Activated CD4-positive, alpha-beta T cell treated with anti-CD3 and anti-CD28 coated beads, Interleukin-2, amount 50 U/mL, for 24 hours (primary cell): ENCODE results near the gene RERE.

Source experiments
- DNase-seq, 2 donors: peaks; one replicate each; pipeline ENCODE4 v3.0.0-alpha.2; 2020; ENCODE audit warnings: low read depth in 1 of 2, low spot score in 1 of 2

The RERE gene

GRCh38 chr1:8371372-8371991, 446.0 kb downstream of the RERE start:
- DNase-seq: no peak

- no peak for DNase-seq
Measured at GRCh38 chr1:8370905-8371315, 446.5 kb downstream of the RERE start.

- no peak for DNase-seq
Measured at GRCh38 chr1:8370046-8370881, 447.2 kb downstream of the RERE start.

- no peak for DNase-seq
Measured at GRCh38 chr1:8368956-8369639, 448.3 kb downstream of the RERE start.

- DNase-seq: no peak
Measured at GRCh38 chr1:8367571-8368194, 449.8 kb downstream of the RERE start.

GRCh38 chr1:8365661-8366362, 451.6 kb downstream of the RERE start:
- DNase-seq: no peak

GRCh38 chr1:8364528-8365442, 452.7 kb downstream of the RERE start:
- no peak for DNase-seq

GRCh38 chr1:8363767-8364301, 453.6 kb downstream of the RERE start:
- DNase-seq: no peak

GRCh38 chr1:8363186-8363766, 454.2 kb downstream of the RERE start:
- no peak for DNase-seq

- DNase-seq: no peak
Measured at GRCh38 chr1:8362701-8363101, 454.7 kb downstream of the RERE start.

- DNase-seq: no peak
Measured at GRCh38 chr1:8361198-8361849, 456.1 kb downstream of the RERE start.

GRCh38 chr1:8360493-8361197, 456.8 kb downstream of the RERE start:
- DNase-seq: no peak

- no peak for DNase-seq
Measured at GRCh38 chr1:8359617-8360481, 457.6 kb downstream of the RERE start.

- DNase-seq: no peak
Measured at GRCh38 chr1:8358897-8359616, 458.4 kb downstream of the RERE start.

- no peak for DNase-seq
Measured at GRCh38 chr1:8358241-8358896, 459.1 kb downstream of the RERE start.
